ENCODE results near the gene HSDL1. TPM values are rescaled to one million over a fixed set of nuclear protein-coding genes. Genes with fewer than 3 reads are reported as not detected.

HSDL1 gene
- polyA plus RNA-seq, 2 of the 4 experiments (the other 2 are of a cell fraction) = 17.9 to 24.9 TPM

DNA sequence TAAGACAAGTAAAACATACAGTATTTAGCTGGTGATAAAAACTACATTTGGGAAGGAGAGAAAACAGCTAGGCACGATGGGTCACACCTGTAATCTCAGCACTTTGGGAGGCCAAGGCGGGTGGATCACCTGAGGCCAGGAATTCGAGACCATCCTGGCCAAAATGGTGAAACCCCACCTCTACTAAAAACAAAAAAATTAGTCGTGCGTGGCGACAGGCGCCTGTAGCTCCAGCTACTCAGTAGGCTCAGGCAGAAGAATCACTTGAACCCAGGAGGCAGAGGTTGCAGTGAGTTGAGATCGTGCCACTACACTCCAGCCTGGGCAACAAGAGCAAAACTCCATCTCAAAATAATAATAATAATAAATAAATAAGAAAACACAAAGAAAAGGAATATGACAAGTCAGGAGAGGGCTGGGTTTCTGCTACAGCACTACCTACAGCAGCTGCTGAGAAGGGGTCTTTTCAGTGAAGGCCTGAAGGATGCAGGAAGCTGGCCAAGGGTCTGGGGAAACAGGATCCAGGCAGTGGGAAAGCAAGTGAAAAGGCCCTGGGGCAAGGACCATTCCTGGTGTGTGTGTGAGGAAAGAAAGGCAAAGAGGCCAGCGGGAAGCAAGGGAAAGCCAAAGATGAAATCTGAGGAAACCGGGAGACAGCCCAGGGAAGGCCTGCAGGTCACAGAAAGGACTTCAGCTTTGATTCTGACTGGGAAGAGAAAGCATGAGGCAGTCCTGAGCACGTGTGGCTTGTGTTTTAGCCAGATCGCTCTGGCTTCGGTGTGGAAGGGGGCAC is 38.8 kb downstream of the HSDL1 start:
- WGBS (ENCODE audit: missing lambda C conversion rate) = 92% methylated on average over 13 of the region's 13 CpGs
- no peak overlapping the region for H3K4me2 ChIP-seq
- H3K9me3 ChIP-seq = no peaks in the 10 kb centered on the region
- H3K4me1 ChIP-seq = peaks cover 11% of the 10 kb centered on the region; the same call in 2 of the 3 replicates
- FAIRE-seq = no peak
- no peak for TF ChIP-seq FOXS1 (CRISPR knock-in tag; IDR thresholded peaks at IDR 0.05)
- no peak for TF ChIP-seq CEBPB (IDR thresholded peaks at IDR 0.05)
- TF ChIP-seq NFE2L2 (conservative IDR thresholded peaks at IDR 0.05; ENCODE audit: low read length) = no peak
- no peak overlapping the region for H3K27ac ChIP-seq
- no peak for ATAC-seq
- DNase-seq (ENCODE audit: low read depth in 1 of 2, low spot score in 1 of 2) = no peak
- CTCF ChIA-PET = interaction anchor here (1.3 to 2.5 kb wide), 5 partner anchors 10 to 201 kb away, joined by 3 to 9 read pairs (median 6); partner anchors contain the start of gene MBTPS1
- H3K4me3 ChIP-seq = no peak overlapping the region
- POLR2A ChIA-PET = interaction anchor here (1.0 kb wide), 1 partner anchor 11 kb away, joined by 3 read pairs; the partner anchor contains the start of gene MBTPS1

DNA sequence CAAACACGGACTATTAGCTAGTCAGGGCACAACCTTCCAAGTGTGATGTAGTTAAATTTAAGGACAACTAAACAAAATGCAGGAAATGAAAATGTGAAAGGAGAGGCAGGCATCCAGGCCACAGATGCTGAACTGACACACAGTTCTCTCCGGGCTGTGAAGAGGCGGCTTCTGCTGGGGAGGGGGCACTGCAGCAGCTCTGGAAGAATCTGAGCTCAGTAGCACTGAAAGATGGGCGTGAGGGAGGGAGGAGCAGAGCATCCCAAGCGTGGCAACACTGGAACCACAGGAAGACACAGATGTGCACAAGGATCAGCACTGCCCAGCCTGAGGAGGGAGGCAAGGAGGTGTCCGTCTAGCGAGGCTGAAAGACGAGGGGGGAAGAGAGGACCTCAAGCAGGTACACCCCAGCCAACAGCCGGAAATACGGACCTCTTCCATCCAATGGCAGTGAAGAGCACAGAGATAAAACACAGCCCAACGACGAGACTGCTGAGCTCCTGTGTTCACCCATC is 39.6 kb downstream of the HSDL1 start:
- Histone ChIP-seq H3K4me3 (no peak overlapping the region), H3K9me3 (no peaks in the 10 kb centered on the region), H3K4me1 (peaks cover 11% of the 10 kb centered on the region; the same call in 2 of the 3 replicates), H3K4me2 (no peak overlapping the region), H3K27ac (no peak overlapping the region)
- CTCF ChIA-PET = interaction anchor here (0.6 to 2.8 kb wide), 10 partner anchors 11 to 621 kb away, joined by 3 to 14 read pairs (median 4); partner anchors contain the start of genes MBTPS1 and TAF1C
- POLR2A ChIA-PET = interaction anchor here (1.0 kb wide), 1 partner anchor 12 kb away, joined by 3 read pairs; the partner anchor contains the start of gene MBTPS1
- TF ChIP-seq, protein P1, sequence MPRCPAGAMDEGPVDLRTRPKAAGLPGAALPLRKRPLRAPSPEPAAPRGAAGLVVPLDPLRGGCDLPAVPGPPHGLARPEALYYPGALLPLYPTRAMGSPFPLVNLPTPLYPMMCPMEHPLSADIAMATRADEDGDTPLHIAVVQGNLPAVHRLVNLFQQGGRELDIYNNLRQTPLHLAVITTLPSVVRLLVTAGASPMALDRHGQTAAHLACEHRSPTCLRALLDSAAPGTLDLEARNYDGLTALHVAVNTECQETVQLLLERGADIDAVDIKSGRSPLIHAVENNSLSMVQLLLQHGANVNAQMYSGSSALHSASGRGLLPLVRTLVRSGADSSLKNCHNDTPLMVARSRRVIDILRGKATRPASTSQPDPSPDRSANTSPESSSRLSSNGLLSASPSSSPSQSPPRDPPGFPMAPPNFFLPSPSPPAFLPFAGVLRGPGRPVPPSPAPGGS (IDR thresholded peaks at IDR 0.05) = no peak
- ATAC-seq (no peak), DNase-seq (ENCODE audit: low read depth in 1 of 2, low spot score in 1 of 2) (no peak), FAIRE-seq (no peak)
- WGBS (ENCODE audit: missing lambda C conversion rate) = 91% methylated on average over 12 of the region's 12 CpGs

DNA sequence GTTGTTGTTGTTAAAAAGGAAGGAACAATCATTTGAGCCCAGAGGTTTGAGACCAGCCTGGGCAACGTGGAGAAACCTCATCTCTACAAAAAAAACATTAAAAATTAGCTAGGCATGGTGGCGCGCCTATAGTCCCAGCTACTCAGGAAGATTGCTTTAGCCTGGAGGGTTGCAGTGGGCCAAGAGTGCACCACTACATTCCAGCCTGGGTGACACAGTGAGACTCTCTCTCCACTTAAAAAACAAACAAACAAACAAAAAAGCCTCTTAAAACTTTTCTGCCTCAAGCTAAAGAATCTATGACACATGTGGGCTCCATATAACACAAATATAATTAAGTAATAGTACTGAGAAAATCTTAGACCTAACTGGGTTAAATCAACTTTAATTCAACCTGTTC is 40.7 kb downstream of the HSDL1 start:
- 83% methylated on average over 3 of the region's 3 CpGs for WGBS (ENCODE audit: missing lambda C conversion rate)
- ChIA-PET POLR2A (no interaction called here), CTCF (interaction anchor here (0.8 to 3.3 kb wide), 6 partner anchors 12 to 622 kb away, joined by 3 to 17 read pairs (median 4); partner anchors contain the start of genes MBTPS1 and TAF1C)
- Histone ChIP-seq H3K9me3 (no peaks in the 10 kb centered on the region), H3K4me1 (peaks cover 20% of the 10 kb centered on the region), H3K4me2 (no peak overlapping the region), H3K27ac (no peak overlapping the region), H3K4me3 (no peak overlapping the region)
- FAIRE-seq (no peak), ATAC-seq (no peak), DNase-seq (ENCODE audit: low read depth in 1 of 2, low spot score in 1 of 2) (no peak)
- TF ChIP-seq ZFP36 (IDR thresholded peaks at IDR 0.05; ENCODE audit: borderline replicate concordance, partially characterized antibody) = no peak
- no peak for TF ChIP-seq JUNB (IDR thresholded peaks at IDR 0.05)
- no peak for TF ChIP-seq RFX5 (IDR thresholded peaks at IDR 0.05)
- no peak for TF ChIP-seq ESRRA (IDR thresholded peaks at IDR 0.05; ENCODE audit: borderline replicate concordance, low read length)
- no peak for TF ChIP-seq NR3C1 (IDR thresholded peaks at IDR 0.05)
- TF ChIP-seq, protein P2, sequence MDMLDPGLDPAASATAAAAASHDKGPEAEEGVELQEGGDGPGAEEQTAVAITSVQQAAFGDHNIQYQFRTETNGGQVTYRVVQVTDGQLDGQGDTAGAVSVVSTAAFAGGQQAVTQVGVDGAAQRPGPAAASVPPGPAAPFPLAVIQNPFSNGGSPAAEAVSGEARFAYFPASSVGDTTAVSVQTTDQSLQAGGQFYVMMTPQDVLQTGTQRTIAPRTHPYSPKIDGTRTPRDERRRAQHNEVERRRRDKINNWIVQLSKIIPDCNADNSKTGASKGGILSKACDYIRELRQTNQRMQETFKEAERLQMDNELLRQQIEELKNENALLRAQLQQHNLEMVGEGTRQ (IDR thresholded peaks at IDR 0.05) = no peak
- TF ChIP-seq CEBPB (IDR thresholded peaks at IDR 0.05) = no peak
- no peak for TF ChIP-seq JUN (IDR thresholded peaks at IDR 0.05)
- TF ChIP-seq, protein P3, sequence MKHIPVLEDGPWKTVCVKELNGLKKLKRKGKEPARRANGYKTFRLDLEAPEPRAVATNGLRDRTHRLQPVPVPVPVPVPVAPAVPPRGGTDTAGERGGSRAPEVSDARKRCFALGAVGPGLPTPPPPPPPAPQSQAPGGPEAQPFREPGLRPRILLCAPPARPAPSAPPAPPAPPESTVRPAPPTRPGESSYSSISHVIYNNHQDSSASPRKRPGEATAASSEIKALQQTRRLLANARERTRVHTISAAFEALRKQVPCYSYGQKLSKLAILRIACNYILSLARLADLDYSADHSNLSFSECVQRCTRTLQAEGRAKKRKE (CRISPR knock-in tag; IDR thresholded peaks at IDR 0.05; ENCODE audit: low read depth) = no peak

DNA sequence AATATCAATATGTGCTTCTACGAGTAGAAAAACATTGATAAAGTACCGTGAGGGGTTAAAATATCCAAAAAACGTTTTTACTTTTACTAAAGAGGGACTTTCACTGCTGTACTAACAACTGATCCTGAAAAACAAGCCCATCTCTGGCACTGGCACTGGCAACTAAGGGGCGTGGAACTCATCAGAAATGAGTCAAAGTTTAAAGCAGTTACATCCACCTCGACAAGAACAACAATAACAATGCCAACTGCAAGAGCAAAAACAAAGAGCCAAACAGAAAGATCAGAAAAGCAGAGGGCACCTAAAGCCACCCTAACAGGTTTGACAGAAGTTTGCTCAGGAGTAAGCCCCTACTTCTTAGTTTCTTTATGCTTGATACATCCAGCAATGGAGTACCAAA is 41.3 kb downstream of the HSDL1 start:
- ChIA-PET POLR2A (no interaction called here), CTCF (interaction anchor here (0.8 to 3.3 kb wide), 4 partner anchors 13 to 150 kb away, joined by 3 to 17 read pairs (median 9); partner anchors contain the start of gene MBTPS1)
- 55% methylated on average over 5 of the region's 5 CpGs for WGBS (ENCODE audit: missing lambda C conversion rate)
- H3K4me1 ChIP-seq = peaks cover 23% of the 10 kb centered on the region
- peak overlapping the region; percentile 18; the same call in 1 of the 3 replicates for H3K4me2 ChIP-seq
- no peak overlapping the region for H3K27ac ChIP-seq
- no peak overlapping the region for H3K4me3 ChIP-seq
- ATAC-seq (no peak), DNase-seq (ENCODE audit: low read depth in 1 of 2, low spot score in 1 of 2) (no peak), FAIRE-seq (no peak)
- H3K9me3 ChIP-seq = no peaks in the 10 kb centered on the region
- TF ChIP-seq RFX5 (IDR thresholded peaks at IDR 0.05) (no peak), FOSL2 (IDR thresholded peaks at IDR 0.05) (no peak), FOSL2 (CRISPR knock-in tag; IDR thresholded peaks at IDR 0.05) (no peak), ZFP36 (IDR thresholded peaks at IDR 0.05; ENCODE audit: borderline replicate concordance, partially characterized antibody) (no peak), HEYL (CRISPR knock-in tag; IDR thresholded peaks at IDR 0.05) (no peak), RAD21 (conservative IDR thresholded peaks at IDR 0.05 in 1 of 2, IDR thresholded peaks at IDR 0.05 in 1 of 2) (no peak)
- TF ChIP-seq, protein P4, sequence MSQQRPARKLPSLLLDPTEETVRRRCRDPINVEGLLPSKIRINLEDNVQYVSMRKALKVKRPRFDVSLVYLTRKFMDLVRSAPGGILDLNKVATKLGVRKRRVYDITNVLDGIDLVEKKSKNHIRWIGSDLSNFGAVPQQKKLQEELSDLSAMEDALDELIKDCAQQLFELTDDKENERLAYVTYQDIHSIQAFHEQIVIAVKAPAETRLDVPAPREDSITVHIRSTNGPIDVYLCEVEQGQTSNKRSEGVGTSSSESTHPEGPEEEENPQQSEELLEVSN (IDR thresholded peaks at IDR 0.05; ENCODE audit: borderline replicate concordance, low read depth) = no peak
- TF ChIP-seq, protein P5, sequence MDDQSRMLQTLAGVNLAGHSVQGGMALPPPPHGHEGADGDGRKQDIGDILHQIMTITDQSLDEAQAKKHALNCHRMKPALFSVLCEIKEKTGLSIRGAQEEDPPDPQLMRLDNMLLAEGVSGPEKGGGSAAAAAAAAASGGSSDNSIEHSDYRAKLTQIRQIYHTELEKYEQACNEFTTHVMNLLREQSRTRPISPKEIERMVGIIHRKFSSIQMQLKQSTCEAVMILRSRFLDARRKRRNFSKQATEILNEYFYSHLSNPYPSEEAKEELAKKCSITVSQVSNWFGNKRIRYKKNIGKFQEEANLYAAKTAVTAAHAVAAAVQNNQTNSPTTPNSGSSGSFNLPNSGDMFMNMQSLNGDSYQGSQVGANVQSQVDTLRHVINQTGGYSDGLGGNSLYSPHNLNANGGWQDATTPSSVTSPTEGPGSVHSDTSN (IDR thresholded peaks at IDR 0.05) = no peak
- TF ChIP-seq, protein P6, sequence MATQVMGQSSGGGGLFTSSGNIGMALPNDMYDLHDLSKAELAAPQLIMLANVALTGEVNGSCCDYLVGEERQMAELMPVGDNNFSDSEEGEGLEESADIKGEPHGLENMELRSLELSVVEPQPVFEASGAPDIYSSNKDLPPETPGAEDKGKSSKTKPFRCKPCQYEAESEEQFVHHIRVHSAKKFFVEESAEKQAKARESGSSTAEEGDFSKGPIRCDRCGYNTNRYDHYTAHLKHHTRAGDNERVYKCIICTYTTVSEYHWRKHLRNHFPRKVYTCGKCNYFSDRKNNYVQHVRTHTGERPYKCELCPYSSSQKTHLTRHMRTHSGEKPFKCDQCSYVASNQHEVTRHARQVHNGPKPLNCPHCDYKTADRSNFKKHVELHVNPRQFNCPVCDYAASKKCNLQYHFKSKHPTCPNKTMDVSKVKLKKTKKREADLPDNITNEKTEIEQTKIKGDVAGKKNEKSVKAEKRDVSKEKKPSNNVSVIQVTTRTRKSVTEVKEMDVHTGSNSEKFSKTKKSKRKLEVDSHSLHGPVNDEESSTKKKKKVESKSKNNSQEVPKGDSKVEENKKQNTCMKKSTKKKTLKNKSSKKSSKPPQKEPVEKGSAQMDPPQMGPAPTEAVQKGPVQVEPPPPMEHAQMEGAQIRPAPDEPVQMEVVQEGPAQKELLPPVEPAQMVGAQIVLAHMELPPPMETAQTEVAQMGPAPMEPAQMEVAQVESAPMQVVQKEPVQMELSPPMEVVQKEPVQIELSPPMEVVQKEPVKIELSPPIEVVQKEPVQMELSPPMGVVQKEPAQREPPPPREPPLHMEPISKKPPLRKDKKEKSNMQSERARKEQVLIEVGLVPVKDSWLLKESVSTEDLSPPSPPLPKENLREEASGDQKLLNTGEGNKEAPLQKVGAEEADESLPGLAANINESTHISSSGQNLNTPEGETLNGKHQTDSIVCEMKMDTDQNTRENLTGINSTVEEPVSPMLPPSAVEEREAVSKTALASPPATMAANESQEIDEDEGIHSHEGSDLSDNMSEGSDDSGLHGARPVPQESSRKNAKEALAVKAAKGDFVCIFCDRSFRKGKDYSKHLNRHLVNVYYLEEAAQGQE (IDR thresholded peaks at IDR 0.05) = no peak
